GM21786 (cell line): ENCODE measurements around the gene GCAT.

Experiments
- ATAC-seq: cut with Tn5 transposase; IDR thresholded peaks from one replicate; pipeline ENCODE4 v1.9.1; 2021; ENCODE audit not compliant: unreplicated experiment

The GCAT gene

DNA sequence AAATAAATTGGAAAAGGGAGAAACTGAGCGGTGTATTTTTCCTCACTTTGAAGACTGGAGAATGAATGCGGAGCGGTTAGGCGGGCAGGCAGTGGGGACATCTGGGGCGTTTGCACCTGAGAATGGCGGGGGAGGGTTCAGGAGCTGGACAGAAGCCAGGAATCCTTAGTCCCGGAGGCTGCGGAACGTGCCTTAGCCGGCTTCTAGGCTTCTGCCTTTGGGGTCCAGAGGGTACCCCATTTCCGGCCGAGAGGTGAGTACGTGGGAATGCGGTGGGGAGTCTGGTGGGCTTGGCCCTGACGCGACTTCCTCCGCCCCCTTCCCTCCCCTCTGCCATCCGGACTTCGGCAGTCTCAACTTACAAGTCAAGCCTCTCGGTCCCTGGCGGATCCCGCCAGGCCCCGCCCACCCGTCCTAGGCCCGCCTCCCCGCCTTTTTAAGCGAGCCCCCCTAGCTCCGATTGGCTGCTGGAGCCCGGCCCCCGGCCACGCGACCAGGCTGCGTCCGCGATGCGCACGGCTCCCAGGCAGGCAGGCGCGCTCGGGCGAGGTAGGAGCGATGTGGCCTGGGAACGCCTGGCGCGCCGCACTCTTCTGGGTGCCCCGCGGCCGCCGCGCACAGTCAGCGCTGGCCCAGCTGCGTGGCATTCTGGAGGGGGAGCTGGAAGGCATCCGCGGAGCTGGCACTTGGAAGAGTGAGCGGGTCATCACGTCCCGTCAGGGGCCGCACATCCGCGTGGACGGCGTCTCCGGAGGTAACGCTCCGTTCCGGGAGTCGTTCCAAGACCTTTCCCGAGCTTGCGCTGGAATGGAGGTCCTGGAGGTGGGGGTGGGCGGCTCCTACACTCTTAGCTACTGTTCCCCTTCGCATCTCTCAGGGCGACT is at the start of gene GCAT:
TSS of gene GCAT (plus strand) at position 525 of the 884 bp plus-strand sequence. CDS start at position 559, 34 bp downstream.
- peak; percentile 82 for ATAC-seq

DNA sequence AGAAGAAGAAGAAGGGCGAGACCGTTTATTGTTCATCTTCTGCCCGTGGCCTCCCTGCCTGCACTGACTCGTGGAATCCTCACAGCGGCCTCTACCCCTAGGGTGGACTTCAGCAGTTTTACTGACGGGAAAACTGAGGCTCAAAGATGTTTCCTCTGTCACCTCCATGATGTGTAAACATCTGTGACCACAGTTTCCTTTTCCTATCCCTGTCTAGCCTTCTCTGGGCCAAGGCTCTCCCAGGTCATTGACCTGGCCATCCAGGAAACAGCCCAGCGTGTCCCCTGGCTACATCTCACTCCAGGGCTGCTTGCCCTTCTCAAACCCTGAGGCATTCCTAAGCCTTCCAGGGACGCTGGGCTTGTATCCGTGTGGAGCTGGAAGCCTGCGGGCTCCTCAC is 49.0 kb upstream of the GCAT start:
- no peak for ATAC-seq

DNA sequence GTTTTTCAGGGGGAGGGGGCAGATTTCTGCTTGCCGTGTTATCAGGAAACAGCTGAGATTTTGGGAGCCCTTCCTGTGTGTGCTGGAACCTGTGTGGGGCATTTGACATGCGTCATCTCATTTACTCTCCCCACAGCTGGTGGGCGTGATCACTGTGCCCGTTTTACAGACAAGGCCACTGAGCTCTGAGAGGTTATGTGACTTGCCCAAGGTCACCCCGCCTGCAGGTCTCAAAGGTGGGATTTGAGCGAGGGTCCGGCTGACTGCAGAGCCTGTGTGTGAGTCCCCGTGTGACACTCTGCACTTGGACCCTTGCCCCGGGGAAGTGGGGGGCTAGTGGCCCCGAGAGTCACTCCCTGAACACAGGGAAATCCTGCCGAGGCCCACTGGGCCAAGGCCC is 48.5 kb upstream of the GCAT start:
- ATAC-seq, result no peak

DNA sequence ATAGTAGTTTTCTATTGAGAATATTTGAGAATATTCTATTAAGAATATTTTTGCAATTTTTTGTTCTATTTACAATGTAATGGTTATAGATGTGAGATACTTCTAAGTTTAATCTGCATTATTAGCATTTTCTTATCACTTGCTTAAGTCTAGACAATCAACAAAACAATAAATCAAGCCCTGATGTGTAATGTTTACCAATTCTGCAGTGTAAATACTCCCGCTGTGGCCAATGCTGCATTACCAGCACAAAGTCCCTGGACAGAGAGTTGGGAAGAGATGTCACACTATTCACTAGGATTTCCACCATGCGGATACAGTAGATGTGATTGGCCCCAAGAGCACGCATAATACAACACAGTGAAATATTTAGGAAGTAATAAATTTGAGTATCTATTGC is 47.6 kb upstream of the GCAT start:
- ATAC-seq, result no peak

DNA sequence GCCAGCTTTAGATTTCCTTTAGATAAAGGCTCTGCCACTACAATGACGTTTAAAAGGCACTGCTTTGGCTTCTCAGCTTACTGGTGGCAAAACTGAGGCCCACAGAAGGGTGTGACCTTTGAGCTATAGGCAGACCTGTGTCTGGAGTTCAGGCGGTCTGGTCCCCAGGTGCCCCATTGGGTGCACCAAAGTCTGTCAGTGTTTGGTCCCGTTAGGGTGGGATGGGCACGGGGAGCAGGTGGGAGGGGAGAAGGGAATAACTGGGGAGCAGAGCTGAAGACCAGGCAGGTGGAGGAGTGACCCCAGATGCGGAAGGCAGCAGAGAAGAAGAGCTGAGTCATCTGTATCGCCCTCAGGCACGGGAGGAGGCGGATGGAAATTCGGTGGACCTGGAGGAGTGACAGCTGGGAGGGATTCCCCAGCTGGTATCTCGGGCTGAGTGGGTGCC is 45.3 kb upstream of the GCAT start:
- no peak for ATAC-seq

DNA sequence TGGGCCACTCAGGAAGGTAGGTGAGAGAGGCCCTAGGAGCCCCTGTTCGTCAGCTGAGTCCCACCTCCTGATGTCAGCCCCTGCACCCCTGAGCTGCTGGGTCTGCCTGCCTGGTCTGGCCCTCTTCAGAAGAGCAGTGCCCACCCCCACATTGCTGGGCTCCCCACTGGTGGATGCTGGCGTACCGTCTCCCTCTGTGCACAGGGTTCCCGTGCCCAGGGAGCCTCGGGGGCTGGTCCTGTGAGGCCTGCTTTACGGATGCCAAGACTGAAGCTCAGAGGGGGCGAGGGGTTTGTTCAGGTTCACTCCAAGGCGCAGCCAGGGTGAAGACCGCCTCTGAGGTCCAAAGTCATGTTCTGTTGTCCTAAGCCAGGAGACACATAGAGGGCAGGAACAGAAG is 44.7 kb upstream of the GCAT start:
- ATAC-seq, result no peak

DNA sequence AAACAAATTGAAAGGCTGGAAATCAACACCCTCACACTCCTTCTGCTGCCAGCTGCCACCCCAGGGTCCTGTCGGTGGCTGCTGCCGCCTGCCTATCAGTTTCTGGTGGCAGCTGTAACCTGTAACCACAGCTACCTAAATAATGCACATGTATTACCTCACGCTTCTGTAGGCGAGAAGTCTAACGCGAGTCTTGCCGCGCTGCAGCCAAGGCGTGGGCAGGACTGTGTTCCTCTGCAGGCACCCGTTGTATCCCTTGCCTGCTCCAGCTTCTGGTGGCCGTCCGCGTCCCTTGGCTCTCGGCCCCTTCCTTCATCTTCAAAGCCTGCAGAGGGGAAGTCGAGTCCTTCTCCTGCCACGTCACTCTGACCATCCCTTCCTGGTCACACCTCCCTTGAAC is 44.1 kb upstream of the GCAT start:
- ATAC-seq, result no peak

DNA sequence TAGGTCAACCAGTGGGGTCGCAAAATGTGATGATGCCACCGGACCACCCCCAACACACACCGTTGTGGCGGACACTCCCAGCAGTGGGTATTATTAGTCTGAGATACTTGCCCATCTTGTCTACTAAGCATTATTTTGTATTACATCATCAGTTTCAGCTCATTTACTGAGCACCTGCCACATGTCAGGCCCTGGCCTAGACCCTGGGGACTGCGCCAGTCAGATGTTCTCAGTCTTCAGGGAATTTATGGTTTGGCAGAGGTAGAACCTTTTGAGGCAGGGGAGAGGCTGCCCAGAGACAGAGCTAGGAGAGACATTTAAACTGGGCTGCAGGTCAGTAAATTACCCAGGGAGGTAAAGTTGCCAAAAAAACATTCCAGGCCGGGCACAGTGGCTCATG is 43.1 kb upstream of the GCAT start:
- no peak for ATAC-seq

DNA sequence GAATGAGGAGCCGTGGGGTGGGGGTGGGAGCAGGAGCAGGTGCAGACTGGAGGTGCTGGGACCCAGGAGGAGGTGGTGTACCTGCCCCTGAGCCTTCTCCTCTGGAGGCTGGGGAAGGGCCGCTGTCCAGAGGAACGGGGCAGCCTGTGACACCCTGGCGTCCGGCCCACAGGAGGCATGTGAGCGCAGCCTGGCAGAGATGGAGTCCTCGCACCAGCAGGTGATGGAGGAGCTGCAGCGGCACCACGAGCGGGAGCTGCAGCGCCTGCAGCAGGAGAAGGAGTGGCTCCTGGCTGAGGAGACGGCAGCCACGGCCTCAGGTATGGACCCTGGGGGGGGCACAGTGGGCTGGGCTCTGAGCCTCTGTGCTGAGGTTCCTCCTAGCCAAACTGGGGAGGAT is 42.2 kb upstream of the GCAT start:
- no peak for ATAC-seq

DNA sequence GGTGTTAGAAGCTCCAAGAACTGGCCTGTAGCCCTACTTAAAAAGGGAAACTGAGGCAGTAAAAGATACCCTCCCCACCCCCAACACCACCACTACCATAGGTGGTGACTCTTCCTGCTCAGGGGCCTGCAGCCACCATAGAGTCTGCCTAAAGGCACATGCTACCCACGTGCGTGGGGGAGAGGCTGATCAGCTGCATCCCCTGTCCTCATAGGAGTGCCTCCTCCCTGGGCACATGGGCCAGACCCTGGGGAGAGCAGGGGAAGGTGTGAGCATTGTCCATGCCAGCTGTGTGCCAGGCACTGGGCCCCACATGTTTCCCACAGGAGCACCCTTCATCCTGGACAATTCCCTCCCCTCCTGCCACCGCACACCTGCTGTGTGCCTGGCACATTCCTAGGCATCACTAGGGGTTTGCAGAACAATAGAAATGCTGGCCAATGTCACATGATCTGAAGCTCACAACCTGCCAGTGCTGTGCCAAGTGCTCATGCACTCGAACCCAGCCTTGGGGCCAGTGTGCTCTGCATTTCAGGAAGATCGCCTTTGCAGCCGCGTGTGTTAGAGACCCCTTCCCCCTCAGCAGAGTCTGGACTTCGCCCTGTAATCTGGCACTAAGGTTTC is 41.7 kb upstream of the GCAT start:
- no peak for ATAC-seq

DNA sequence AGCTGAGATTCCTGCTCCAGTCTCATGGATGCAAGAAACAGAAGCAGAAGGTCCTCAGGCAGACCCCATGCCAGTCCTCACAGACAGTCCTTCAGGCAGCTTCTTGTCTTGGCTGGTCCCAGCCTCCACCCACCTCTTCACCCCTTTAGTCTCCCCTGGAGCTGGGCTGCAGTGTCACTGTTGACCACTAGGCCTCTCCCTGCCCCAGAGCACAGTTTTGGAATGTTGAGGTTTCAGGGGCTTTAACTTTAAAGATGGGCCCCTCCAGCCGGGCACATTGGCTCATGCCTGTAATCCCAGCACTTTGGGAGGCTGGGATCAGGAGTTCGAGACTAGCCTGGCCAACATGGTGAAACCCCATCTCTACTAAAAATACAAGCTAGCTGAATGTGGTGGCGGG is 39.5 kb upstream of the GCAT start:
- no peak for ATAC-seq

DNA sequence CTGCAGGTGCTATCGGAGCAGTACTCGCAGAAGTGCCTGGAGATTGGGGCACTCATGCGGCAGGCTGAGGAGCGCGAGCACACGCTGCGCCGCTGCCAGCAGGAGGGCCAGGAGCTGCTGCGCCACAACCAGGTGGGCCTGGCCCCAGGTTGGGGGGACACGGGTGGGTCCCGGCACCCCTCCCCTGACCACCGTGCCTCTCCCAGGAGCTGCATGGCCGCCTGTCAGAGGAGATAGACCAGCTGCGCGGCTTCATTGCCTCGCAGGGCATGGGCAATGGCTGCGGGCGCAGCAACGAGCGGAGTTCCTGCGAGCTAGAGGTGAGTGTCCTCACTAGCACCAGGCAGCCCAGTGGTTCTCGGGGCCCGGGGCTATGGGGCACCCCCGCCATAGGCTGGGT is 38.7 kb upstream of the GCAT start:
- ATAC-seq, result no peak

DNA sequence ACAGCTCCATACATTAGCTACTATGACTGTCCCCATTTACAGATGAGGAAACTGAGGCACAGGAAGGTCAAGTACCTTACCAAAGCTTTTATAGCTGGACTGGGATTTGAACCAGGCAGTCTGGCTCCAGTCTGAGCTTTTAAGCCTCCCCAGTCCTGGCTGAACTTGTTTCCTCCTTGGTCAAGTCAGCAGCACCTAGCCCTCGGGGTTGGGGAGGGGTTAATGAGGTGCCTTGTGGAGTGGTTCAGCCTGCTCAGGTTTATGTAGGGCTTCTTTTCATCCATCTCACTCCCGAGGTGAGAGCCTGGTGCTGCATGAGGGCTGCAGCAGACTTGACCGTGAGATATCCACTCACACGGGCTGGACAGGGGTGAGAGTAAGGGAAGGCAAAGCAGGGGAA is 36.7 kb upstream of the GCAT start:
- ATAC-seq, result no peak

DNA sequence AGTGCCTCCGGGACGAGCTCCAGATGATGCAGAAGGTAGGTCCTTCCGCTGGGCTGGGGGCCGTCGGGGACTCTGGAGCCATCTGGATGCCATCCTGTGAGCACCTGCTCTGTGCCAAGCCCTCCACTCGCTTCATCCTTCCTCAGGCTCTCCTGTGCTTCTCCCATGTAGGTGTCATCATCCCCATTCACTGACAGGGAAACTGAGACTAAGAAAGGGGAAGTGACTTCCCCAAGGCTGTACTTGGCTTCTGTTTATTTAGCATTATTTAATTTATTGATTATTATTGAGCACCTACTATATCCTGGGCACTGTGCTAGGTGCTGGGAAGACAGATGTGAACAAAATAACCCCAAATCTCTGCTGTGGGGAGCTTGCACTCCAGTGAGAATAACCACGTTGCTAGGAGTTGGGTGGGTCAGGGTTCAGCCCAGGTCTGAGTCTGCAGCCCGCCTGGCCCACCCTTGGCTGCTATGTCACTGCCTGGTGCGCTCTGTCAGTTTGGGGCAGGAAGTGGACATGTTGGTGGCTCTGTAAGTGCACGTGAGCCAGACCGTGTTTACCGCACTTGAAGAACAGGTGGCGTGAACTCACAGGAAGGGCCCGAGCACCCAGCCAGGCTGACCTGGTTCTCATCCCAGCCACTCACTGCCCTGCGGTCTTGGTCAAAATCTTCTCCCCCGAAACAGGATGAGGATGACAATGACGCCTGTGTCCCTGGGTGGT is 35.9 kb upstream of the GCAT start:
- no peak for ATAC-seq

DNA sequence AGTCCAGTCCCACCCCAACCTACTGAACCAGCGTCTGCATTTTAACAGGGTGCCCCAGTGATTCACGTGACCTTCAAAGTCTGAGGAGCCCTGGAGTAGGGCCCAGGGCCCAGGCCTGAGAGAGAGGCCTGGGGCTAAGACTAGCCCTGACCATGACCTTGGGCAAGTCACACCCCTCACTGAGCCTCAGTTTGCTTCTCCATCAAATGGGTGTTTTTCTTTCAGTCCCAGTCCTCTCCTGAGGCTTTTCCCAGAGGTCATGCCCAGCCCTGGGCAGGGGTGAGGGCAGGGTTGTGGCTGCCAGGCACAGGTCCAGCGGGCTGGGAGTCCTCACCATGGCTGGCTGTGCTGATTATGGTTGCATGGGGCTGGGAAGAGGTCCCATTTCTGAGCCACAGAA is 33.0 kb upstream of the GCAT start:
- no peak for ATAC-seq

DNA sequence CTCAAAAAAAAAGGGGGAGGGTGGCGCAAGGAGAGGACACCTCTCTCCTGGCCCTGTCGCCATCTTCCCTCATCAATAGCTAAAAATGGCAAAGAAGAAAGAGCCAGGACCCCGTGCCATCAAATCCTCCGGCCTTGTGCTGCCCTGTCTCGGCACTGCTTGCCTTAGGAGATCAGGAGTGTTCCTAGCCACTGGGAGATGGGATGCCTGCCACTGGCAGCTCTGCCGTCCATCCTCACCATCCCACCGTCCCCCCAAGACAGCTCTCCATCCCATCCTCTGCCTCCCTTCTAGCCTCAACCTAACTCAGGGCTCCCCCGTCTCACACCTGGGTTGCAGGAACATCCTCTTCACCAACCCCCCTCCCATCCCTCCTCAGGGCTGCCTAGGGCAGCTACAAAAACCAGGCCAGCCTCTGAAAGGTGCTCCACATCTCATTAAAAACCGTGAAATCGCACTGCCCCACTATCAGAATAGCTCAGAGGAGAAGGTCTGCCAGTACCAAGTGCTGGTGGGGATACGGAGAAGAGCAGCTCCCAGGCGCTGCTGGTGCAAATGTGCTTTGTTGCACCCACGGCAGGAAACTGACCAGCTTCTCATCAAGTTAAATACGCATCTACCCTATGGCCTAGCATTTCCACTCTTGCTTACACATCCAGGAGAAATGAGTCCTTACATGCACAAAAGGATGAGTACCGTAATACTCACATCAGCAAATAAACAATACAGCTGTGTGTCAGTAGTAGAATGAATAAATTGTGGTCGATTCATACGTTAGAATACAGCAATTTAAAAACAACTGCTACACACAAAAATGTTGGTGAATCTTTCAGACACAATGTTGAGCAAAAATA is 31.7 kb upstream of the GCAT start:
- ATAC-seq, result no peak

DNA sequence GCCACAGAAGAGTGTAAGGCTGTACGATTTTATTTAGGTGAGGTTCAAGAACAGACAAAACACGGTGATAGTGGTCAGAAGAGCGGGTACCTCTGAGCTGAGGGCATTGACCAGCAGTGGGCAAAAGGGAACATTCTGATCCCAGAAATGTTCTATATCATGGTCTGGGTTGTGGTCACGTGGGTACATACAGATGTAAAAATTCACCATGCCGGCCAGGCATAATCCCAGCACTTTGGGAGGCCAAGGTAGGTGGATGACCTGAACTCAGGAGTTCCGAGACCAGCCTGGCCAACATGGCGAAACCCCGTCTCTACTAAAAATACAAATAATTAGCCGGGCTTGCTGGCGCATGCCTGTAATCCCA is 31.1 kb upstream of the GCAT start:
- ATAC-seq, result no peak

DNA sequence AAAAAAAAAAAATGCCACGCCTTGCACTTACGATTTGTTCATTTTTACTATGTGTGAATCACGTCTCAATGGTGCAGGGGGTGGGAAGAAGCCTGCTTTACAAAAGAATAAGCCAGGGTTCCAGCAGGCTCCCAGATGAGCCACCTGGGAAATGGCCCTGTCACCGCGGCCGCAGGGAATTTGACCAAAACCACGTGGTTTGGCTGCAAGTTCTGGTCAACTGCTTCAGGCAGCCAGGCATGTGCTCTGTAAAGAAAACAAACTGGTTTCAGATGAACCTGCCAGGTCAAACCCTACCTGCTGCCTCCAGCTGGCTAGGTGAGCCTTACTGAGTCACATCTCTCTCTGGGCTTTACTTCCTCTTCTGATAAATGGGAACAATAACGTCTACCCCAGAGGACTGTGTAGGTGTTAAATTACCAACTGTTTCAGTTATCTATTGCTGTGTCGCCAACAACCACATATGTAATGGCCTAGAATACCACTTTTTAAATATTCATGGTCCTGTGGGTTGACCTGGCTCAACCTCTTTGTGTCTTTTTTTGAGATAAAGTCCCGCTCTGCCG is 30.5 kb upstream of the GCAT start:
- no peak for ATAC-seq

DNA sequence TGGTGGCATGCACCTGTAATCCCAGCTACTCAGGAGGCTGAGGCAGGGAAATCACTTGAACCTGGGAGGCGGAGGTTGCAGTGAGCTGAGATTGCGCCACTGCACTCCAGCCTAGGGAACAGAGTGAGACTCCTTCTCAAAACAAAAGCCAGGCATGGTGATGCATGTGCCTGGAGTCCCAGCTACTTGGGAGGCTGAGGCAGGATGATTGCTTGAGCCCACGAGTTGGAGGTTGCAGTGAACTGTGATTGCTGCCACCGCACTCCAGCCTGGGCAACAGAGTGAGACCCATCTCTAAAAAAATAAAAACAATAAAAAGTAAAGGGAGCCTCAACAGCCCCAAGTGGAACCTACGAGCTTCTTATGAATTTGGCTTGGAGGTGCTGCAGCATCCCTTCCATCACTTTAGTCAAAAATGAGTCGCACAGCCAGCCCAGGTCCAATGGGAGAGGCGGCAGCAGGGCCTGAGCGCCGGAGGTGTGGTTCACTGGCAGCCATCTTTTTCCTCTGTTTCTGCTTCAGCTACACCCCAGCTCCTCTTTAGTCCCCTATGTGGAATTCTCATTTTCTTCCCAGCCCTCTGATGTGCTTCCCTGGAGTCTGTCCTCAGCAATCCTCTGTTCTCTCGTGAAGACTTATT is 29.2 kb upstream of the GCAT start:
- no peak for ATAC-seq

DNA sequence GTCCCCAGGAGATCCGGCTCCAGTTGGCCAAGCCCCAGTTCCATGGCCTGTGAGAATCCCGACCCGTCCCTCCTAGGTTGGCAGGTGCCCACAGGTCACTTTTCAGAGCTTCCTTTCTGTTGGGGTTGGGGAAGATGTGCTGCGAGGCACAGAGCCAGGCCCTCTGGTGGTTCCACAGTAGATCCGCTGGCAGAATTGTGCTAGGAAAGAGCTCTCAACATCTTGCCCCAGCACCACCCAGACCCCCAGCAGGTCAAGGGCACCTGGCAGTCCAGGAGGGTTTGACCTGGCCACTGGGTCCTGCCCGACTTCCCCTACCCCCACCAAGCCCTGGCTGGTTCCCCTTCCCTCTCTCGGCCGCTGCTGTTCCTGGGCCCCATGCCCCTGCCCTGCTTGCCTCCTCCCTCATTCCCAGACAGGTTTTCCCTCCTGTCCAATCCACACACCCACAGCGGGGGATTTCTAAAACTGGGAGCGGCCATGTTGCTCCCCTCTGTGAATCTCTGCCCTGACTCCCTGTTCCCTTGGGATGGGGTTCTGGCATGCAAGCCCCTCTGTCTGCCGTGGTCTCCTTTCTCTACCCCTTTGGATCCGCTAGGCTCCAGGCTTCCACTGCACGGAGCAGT is 26.2 kb upstream of the GCAT start:
- no peak for ATAC-seq
